IPS-11a (cell line): ENCODE data around the gene PDP2.

Experiments
- H3K4me3 ChIP-seq: one replicate; pipeline ENCODE4 v1.5.1; 2013; ENCODE audit warnings: low read depth, low read length, control low read depth

The PDP2 gene

DNA sequence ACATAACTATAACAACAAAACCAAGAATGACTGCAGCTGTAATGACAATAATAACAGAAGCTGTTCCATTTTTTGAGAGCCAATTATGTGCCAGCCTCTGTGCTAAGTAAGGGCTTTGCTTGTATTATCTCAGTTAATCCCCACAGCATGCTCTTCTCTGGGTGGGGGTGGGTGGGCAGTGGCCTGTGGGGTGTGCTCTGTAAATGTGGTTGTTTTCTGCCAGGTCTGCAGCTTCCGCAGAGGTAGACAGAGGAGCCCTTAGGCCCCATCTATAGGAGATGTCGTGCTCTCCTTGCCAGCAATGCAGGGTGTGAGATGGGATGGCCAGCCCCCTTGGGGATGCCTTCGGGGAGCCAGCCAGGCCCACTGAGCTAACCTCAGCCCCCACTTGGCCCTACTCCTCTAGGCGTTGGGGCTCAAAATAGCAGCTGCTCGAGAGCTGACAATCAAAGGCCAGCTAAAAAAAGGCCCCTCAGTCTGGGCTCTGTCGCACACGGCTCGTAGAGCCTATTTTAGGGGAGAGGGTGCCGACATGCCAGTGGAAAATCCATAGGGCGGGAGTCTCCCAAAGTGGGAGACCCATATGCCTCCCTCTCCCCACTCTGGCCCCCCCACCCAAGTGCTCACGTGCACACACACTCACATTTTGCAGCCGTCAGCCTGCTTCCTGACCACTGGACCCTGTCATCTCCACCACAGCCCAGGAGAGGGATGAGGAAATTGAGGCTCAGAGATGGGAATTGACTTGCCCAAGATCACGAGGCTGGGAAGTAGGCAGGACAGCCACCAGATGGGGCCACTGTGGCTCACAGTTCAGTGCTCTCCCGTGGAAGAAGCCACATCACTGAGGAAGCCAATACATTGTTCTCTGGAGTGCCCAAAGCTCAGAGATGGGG is 22.6 kb downstream of the PDP2 start:
- no peak overlapping the region for H3K4me3 ChIP-seq

DNA sequence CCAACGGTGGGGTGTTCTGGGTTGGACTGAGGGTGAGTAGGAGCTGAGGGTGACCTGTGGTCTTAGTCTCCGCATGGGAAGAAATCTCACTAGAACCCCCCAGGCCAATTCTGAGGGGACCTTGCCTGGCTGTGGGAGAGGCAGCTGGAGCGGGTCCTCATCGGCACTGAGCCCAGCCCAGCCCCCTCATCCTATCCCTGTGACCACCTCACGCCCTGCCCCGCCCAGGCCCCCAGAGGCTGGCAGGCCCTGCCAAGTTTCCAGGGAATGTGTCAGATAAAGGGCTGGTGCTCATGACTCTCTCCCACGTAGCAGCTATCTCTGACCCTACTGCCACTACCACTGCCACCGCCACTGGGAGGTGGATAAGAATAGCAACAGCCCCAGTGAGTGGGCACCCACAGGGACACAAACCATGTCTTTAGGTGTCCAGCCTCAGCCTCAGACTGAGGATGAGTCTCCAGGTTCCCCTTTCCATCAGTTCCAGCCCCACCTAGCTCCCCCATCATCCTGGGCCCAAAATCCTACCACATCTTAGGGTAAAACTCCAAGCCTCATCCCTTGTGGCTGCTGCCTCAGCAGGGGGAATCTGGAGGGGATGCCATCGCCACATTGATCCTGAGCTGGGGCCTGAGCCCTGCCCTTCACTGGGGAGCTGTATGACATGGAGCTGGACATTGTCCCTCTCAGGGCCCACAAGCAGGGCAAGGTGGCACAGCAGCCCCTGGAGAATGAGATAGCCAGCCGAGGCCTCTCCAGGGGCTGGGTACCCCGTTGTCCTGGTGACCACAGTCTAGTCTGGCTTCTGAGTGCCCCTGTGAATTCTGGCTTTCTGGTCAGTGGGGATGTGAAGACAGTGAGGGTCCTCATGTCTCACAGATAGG is 23.5 kb downstream of the PDP2 start:
- H3K4me3 ChIP-seq, result no peak overlapping the region

DNA sequence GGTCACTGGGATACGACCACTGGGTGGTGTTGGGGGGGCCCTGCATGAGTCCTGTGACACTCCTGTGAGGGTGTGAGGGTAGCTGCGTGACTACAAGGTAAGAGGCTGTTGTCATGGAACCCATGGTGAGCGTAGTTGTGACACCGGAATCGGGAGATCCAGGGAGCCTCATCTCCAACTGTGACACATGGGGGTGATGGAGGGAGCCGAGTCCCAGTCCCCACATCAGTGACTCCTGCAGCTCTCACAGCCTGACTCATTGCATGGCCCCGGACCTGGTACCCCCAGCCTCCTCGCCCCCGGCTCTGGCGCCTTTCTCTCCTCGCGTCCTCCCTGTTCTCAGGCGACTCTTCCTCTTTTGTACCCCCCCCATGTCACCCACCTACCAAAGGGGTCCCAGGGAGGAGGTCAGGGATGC is 24.1 kb downstream of the PDP2 start:
- no peak overlapping the region for H3K4me3 ChIP-seq

DNA sequence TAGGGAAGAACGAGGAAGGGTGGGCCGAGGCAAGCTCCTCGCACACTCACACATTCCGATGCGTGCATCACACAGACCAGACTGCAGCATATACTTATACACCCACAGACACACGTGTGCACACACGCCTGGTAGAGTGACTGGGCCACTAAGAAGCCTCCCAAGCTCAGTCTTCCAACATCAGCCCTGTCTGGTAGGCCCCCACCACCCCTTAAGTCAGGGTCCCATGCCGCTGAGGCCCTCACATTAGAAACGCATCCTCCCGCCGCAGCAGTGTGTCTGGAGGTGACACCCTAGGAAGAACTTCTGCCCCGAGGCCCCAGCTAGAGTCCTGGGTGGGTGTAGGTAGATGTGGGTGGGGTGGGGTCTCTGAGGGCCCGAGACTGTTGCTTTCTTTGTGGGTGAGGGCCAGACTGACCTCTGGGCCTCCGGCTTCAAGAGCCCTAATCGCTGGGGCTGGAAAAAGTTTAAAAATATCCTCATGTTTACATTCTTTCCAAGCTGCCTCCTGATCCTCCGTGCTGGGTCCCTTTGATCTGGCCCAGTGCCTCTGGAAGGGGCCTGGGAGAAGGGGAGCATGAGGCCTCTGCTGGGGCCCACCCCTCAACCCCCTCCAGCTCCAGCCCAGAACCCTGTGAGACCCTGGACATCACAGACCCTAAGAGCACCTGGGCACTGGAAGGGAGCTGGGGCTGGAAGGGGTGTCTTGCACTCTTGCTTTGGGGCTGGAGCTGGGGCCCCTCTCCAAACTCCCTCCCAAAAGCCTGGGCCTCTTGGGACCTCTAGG is 24.7 kb downstream of the PDP2 start:
- H3K4me3 ChIP-seq, result no peak overlapping the region

- H3K4me3 ChIP-seq, result no peak overlapping the region
These were observed 25.6 kb downstream of the PDP2 start for GRCh38 chr16:66905633-66906539.

GRCh38 chr16:66906916-66907836 is 26.9 kb downstream of the PDP2 start:
- H3K4me3 ChIP-seq, result no peak overlapping the region

DNA sequence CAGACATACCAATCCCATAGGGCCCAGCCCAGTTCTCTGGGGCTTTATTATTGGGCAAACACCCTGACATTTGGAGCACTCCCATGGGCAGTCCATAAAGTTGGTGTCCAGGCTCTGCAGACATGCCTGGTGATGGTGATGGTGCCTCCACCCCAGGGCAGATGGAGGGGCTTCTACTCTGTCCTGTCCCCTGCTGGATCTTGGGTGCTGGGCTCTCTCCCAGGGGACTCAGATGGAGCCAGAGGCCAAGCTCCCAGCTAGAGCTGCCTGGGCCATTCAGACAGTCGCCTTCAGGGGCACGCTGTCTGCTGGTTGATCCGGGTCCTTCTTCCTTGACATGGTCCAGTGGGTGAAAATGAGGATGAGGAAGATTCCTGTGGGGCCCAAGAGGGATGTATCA is 27.8 kb downstream of the PDP2 start:
- no peak overlapping the region for H3K4me3 ChIP-seq

- H3K4me3 ChIP-seq, result no peak overlapping the region
These were observed 28.6 kb downstream of the PDP2 start for GRCh38 chr16:66908762-66909559.

- no peak overlapping the region for H3K4me3 ChIP-seq
These were observed 30.0 kb downstream of the PDP2 start for GRCh38 chr16:66910175-66910940.

- no peak overlapping the region for H3K4me3 ChIP-seq
These were observed 30.8 kb downstream of the PDP2 start for GRCh38 chr16:66911112-66911511.

DNA sequence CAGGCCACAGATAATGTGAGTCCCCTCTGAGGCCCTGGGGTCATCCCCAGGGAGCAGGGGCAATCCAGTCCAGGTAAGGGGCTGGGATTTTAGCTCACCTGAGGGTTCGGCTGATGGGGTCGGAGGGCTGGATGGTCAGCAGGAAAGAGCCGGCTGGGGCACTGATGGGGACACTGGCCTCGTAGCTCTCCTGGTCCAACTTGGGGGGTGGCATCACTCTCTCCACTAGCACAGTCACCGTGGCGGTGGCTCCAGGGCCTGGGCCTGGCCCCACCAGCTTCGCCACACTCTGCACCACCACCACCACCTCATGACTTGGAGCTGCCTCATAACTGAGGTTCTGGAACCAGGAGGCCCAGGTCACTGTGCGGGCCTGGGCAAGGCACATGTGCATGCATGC is 31.5 kb downstream of the PDP2 start:
- H3K4me3 ChIP-seq, result no peak overlapping the region

DNA sequence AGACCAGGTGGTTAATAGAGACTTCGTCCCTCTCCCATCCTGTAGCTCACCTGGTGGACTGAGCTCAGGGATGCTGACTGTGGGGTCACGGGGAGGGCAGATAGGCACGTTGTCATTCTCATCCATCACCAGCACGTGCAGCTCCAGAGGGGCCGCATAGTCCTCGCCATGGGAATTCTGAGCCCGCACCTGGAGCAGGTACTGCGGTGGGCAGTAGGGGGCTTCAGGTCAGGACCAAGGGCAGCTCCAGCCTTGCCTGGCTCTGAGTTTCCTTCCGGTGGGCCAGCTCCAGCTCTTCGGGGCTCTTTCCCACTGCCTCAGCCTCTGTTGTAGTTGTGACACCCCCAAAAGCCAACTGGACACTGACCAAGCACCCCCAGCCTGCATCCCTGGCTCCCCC is 32.8 kb downstream of the PDP2 start:
- H3K4me3 ChIP-seq, result no peak overlapping the region

DNA sequence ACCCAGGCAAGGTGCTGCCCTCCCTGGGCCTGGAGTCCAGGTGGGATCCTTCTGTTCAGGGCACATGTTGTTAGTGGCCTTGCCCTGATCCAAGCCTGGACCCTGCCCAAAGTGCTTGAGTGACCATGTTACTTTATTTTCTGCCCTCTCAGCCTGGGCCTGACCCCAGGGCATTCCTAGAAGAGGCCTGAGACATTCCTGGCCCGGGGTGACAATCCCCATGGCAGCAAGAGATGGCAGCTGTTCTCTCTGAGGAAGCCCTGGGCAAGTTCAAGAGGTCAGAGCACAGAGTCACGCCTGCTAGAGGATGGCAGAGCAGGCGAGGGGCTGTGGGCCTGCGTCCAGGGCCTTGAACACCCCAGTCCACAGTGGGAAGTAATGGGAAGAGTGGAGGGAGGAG is 33.4 kb downstream of the PDP2 start:
- no peak overlapping the region for H3K4me3 ChIP-seq

DNA sequence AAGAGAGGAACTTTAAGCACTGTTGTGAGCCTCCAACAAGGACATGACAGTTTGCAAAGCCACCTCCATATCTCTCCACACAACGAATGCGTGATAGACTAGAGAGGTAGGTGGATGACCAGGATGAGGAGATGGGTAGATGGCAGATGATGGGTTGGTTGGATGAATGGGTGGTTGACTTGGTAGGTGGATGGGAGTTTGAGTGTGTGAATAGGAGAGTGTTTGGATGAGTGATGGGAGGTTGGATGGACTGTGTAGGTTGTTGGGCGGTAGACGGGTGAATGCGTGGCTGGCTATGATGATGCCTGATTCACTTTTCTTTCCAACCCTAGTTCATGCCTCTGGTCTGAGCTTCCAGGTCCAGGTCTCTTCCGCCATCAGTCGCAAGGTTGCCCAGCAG is 34.2 kb downstream of the PDP2 start:
- no peak overlapping the region for H3K4me3 ChIP-seq

DNA sequence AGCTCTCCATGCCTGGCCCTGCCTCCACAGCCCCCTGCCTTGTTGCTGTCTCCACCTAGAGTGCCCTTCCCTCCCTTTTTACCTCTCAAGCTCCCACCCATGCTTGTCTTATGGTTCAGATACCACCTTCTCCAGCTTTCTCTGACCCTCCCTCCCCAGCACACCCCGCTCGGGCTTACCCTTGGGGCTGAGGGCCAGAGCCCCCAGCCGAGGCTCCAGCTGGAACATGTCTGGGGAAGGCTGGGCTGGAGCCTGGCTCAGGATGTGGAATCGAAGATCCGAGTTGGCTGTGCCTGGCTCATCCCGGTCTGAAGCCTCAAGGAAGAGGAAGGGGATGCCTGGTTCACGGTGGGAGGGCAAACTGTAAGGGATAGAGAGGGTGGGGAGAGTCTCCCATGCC is 34.7 kb downstream of the PDP2 start:
- no peak overlapping the region for H3K4me3 ChIP-seq

DNA sequence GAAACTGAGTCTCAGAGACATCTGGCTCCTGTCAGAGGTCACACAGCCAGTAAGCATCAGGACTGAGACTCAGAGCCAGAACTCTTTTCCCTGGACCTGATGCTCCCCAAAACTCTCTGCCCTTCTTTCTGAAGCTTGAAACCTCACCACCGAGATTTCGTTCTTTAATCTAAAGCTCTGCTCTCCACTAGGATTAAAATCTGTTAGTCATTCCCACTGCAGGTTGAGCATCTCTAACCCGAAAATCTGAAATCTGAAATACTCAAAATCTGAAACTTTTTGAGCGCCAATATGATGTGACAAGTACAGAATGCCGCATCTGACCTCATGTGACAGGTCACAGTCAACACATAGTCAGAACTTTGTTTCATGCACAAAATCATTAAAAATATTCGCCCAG is 36.2 kb downstream of the PDP2 start:
- H3K4me3 ChIP-seq, result no peak overlapping the region

DNA sequence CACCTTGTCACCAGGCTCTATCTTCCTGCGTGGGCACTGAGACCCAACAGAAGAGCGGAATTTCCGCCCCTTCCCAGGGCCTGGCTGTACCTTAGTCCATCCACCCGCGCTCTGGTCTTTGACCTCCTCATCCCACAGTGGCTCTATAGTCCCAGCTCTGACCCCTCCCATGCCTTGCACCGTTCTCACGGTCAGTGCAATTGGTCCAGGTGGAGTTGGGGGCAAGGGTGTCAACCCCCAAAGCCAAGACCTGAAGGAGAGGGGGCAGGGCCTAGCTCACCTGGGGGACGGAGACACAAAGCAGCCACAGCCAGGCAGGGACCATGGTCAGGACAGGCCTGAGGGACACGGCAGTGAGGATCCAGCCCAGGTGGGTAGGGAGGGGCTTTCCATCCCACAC is 37.4 kb downstream of the PDP2 start:
- no peak overlapping the region for H3K4me3 ChIP-seq

DNA sequence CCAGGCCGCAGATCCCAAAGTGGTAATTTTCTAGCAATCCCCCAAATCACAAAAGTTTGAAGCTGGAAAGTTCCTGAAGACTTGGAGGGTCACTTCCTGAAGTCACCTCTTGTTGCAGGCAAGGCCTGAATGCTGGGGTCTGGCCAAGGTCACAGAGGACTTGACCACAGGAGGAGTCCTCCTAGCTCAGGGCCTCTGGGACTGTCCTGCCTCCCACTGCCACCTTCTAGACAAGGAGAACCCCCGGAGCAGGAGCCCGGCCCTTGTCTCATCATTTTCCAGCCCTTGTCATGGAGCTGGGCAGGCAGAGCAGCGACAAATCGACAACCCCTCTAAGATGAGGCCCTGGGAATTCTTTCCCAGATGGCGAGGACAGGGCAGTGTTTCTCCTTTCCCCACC is 38.0 kb downstream of the PDP2 start:
- H3K4me3 ChIP-seq, result no peak overlapping the region
